Activated T-helper 1 cell treated with anti-CD3 and anti-CD28 coated beads, Interleukin-12 subunit alpha, Interleukin-12 subunit beta, Interleukin-2, Interleukin-4 antibody, amounts not matched to agents 30 ng/mL and 10 ng/mL and 1 ng/mL, durations not matched to agents 14 hours and 24 hours and 36 hours (primary cell): ENCODE measurements around the gene ARHGDIB. TPM values are rescaled to one million over a fixed set of nuclear protein-coding genes. Genes with fewer than 3 reads are reported as not detected.

Source experiments
- DNase-seq: peaks from one replicate; pipeline ENCODE4 v3.0.0; 2021; ENCODE audit warnings: low spot score
- H3K27ac Mint-ChIP-seq: one replicate; pipeline ENCODE4 v1.8.0; 2021; ENCODE audit warnings: mild to moderate bottlenecking, mixed read lengths
- H3K27me3 Mint-ChIP-seq: one replicate; pipeline ENCODE4 v1.8.0; 2022; ENCODE audit warnings: mild to moderate bottlenecking, moderate library complexity, mixed read lengths; ENCODE audit not compliant: insufficient read depth
- H3K36me3 Mint-ChIP-seq: one replicate; pipeline ENCODE4 v1.8.0; 2021; ENCODE audit warnings: low read depth, mixed read lengths
- H3K4me1 Mint-ChIP-seq: one replicate; pipeline ENCODE4 v1.8.0; 2021; ENCODE audit warnings: low read depth, mixed read lengths
- H3K4me3 Mint-ChIP-seq: one replicate; pipeline ENCODE4 v1.8.0; 2021; ENCODE audit warnings: mild to moderate bottlenecking, moderate library complexity, mixed read lengths
- H3K9me3 Mint-ChIP-seq: one replicate; pipeline ENCODE4 v1.8.0; 2021; ENCODE audit warnings: mixed read lengths
- intact Hi-C: fragments of 100-400 bp; cut with micrococcal nuclease; formaldehyde crosslinking; loops from one replicate; pipeline ENCODE4 v1.15.1; 2024
- total RNA-seq: library from RNA; stranded (reverse); gene quantifications from 2 replicates; pipeline ENCODE4 v1.2.3, GENCODE V29; 2022

The ARHGDIB gene
- total RNA-seq, 1 donor from 2014 or later, result 494 TPM

- Mint-ChIP-seq H3K27ac (no peak overlapping the region), H3K4me1 (no peaks in the 10 kb centered on the region), H3K9me3 (no peaks in the 10 kb centered on the region), H3K27me3 (peaks cover 3% of the 10 kb centered on the region), H3K36me3 (no peaks in the 10 kb centered on the region), H3K4me3 (no peak overlapping the region)
- intact Hi-C loops, result no loop called here
- DNase-seq, result no peak
Measured at GRCh38 chr12:14893506-14894250, 67.7 kb downstream of the ARHGDIB start.

DNA sequence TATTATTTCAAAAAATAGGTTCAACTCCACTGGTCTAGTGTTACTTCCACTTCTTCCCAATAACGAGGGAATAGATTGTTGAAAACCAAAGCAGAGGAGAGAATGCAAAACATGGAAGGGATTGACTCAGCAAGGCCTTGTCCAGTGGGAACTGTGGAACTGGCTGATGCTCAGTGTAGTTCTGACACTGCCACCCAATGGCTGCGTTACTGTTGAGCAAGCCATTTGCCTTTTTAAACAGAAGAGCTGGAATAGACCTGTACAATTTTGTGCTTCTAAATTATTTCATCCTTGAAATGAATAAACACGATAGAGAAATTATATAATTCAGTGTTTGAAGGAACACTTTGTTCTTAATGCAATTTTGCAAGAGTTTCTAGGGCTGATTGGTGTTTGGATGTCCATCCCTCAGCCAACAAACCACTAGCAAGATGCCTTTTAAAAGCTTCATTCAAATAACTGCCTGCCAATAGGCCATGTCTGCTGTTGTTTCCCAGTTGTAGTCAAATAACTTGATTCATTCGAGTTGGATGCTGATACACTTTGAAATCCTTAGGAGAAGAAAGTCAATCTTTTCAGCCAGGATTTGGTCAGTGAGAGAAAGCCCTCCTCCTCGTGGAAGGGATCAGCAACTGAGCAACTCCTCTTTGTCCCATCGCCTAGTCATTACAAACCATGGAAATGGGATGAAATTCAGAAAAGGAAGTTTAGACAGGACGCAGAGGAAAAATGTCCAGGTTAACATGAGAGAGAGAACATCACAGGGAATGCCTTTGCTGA lies 68.5 kb downstream of the ARHGDIB start:
- Mint-ChIP-seq H3K27ac (no peak overlapping the region), H3K4me3 (no peak overlapping the region), H3K36me3 (no peaks in the 10 kb centered on the region), H3K27me3 (peaks cover 7% of the 10 kb centered on the region), H3K9me3 (no peaks in the 10 kb centered on the region), H3K4me1 (no peaks in the 10 kb centered on the region)
- intact Hi-C loops, result no loop called here
- no peak for DNase-seq

Other genes starting within 250 kb of the ARHGDIB start
- gene WBP11, start 158.1 kb downstream of the ARHGDIB start, total RNA-seq, result 128 and 142 TPM in 2 replicates
- gene C12orf60, start 157.9 kb downstream of the ARHGDIB start, total RNA-seq, result 2.1 and 2.2 TPM in 2 replicates
- not detected in 2 replicates for gene SMCO3, start 147.4 kb downstream of the ARHGDIB start, total RNA-seq
- gene ART4, start 118.1 kb downstream of the ARHGDIB start, total RNA-seq, result not detected in 2 replicates
- gene MGP, start 75.7 kb downstream of the ARHGDIB start, total RNA-seq, result not detected in 2 replicates
- 2.2 and 2.3 TPM in 2 replicates for gene ERP27, start 23.1 kb downstream of the ARHGDIB start, total RNA-seq
- not detected in 2 replicates for gene PDE6H, start 11.4 kb upstream of the ARHGDIB start, total RNA-seq